Esophagus squamous epithelium (tissue), 4 donors: ENCODE data around the gene NEK5.

Experiments used
- CTCF ChIP-seq, 6 experiments: fragments of 450-650 bp in 4 of 6; fragments of 200-600 bp in 2 of 6; sonication (generic) in 2 of 6; IDR thresholded peaks; one replicate each; pipeline ENCODE4 v1.5.1; 2016 to 2019; ENCODE audit warnings: antibody characterized with exemption in 6 of 6, mild to moderate bottlenecking in 4 of 6, moderate library complexity in 4 of 6
- POLR2A ChIP-seq, 4 donors: fragments of 450-650 bp; IDR thresholded peaks; one replicate each; pipeline ENCODE4 v1.6.1; 2017; ENCODE audit warnings: antibody characterized with exemption in 4 of 4, mild to moderate bottlenecking in 4 of 4, moderate library complexity in 3 of 4

DNA sequence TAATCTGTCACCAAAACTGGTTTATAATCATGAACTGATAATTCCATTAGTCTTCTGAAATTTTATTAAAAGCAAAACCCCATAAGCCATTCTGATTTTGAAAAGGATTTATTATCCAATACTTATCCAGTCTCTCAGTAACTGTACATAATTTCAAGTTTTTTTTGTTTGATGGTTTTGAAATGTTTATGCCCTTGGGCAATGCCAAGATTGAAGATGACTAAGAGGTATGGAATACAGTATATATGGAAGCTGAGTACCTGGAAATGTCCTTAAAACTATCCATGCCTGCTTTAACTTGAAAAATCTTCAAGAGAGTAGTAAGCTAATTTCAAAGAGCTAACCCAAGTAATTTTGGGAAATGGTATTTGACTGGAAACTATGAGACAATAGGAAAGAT lies 1.8 kb upstream of the NEK5 start:
- TF ChIP-seq CTCF (IDR thresholded peaks at IDR 0.05) = no peak
- no peak for TF ChIP-seq POLR2A (IDR thresholded peaks at IDR 0.05)
